Tibial artery (tissue), 4 donors: ENCODE results near the gene ALKBH8.
"Not testable (repeated sequence)": the region's sequence is repeated elsewhere in the genome, so short reads cannot be mapped to it uniquely, and the experiment has no call there.

Experiments used
- DNase-seq, 2 donors: peaks; one replicate each; pipeline ENCODE4 v3.0.0-alpha.2; 2019
- H3K27ac ChIP-seq, 2 donors: fragments of 200-600 bp; sonication (generic) in 1 of 2; 1 replicate in 1 of 2; 2 replicates in 1 of 2; pipeline ENCODE4 v1.5.1; 2018 to 2019; ENCODE audit warnings: mild to moderate bottlenecking in 1 of 2
- H3K27me3 ChIP-seq, 2 donors: fragments of 200-600 bp; sonication (generic) in 1 of 2; one replicate each; pipeline versions ENCODE4 v1.5.1 to v1.6.0; 2016 to 2019
- H3K36me3 ChIP-seq, 3 donors: fragments of 200-600 bp; sonication (generic) in 2 of 3; one replicate each; pipeline ENCODE4 v1.5.1; 2016 to 2019; ENCODE audit warnings: mild to moderate bottlenecking in 2 of 3
- H3K4me1 ChIP-seq, 4 donors: fragments of 200-600 bp; sonication (generic) in 2 of 4; 1 replicate in 3 of 4; 2 replicates in 1 of 4; pipeline ENCODE4 v1.5.1; 2016 to 2019
- H3K4me3 ChIP-seq, 2 donors: fragments of 200-600 bp; sonication (generic) in 1 of 2; 1 replicate in 1 of 2; 2 replicates in 1 of 2; pipeline ENCODE4 v1.5.1; 2018 to 2019; ENCODE audit warnings: mild to moderate bottlenecking in 2 of 2
- H3K9me3 ChIP-seq, 3 donors: fragments of 200-600 bp; sonication (generic) in 1 of 3; one replicate each; pipeline ENCODE4 v1.5.1; 2016 to 2019
- intact Hi-C: fragments of 100-400 bp; cut with DNase I; formaldehyde crosslinking; loops from one replicate; pipeline ENCODE4 v1.15.0; 2023; ENCODE audit warnings: low total_unique reads
- TF ChIP-seq, protein P1 (sequence below), 2 experiments: fragments of 200-600 bp in 1 of 2; fragments of 450-650 bp in 1 of 2; IDR thresholded peaks; one replicate each; pipeline ENCODE4 v1.5.1; 2017 to 2019; ENCODE audit warnings: antibody characterized with exemption in 2 of 2, mild to moderate bottlenecking in 1 of 2, moderate library complexity in 1 of 2

The ALKBH8 gene

GRCh38 chr11:107473792-107474191 is 91.7 kb downstream of the ALKBH8 start:
- Histone ChIP-seq H3K27me3 (peaks cover 0 to 9% of the 10 kb centered on the region in 2 donors), H3K9me3 (no peaks in the 10 kb centered on the region), H3K4me3 (no peak overlapping the region), H3K4me1 (no peaks in the 10 kb centered on the region), H3K27ac (no peak overlapping the region), H3K36me3 (no peaks in the 10 kb centered on the region)
- TF ChIP-seq, protein P1, sequence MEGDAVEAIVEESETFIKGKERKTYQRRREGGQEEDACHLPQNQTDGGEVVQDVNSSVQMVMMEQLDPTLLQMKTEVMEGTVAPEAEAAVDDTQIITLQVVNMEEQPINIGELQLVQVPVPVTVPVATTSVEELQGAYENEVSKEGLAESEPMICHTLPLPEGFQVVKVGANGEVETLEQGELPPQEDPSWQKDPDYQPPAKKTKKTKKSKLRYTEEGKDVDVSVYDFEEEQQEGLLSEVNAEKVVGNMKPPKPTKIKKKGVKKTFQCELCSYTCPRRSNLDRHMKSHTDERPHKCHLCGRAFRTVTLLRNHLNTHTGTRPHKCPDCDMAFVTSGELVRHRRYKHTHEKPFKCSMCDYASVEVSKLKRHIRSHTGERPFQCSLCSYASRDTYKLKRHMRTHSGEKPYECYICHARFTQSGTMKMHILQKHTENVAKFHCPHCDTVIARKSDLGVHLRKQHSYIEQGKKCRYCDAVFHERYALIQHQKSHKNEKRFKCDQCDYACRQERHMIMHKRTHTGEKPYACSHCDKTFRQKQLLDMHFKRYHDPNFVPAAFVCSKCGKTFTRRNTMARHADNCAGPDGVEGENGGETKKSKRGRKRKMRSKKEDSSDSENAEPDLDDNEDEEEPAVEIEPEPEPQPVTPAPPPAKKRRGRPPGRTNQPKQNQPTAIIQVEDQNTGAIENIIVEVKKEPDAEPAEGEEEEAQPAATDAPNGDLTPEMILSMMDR (IDR thresholded peaks at IDR 0.05), result no peak
- DNase-seq, result no peak
- intact Hi-C loops, result no loop called here

GRCh38 chr11:107472966-107473365 is 92.6 kb downstream of the ALKBH8 start:
- Histone ChIP-seq H3K4me3 (no peak overlapping the region), H3K36me3 (no peaks in the 10 kb centered on the region), H3K27ac (no peak overlapping the region), H3K4me1 (no peaks in the 10 kb centered on the region), H3K9me3 (no peaks in the 10 kb centered on the region), H3K27me3 (peaks cover 0 to 14% of the 10 kb centered on the region in 2 donors)
- intact Hi-C loops, result no loop called here
- TF ChIP-seq, protein P1 (IDR thresholded peaks at IDR 0.05), result no peak
- DNase-seq, result no peak

GRCh38 chr11:107468596-107468995 is 96.9 kb downstream of the ALKBH8 start:
- no peak overlapping the region for H3K4me3 ChIP-seq
- TF ChIP-seq, protein P1 (IDR thresholded peaks at IDR 0.05), result no peak
- DNase-seq, result no peak

DNA sequence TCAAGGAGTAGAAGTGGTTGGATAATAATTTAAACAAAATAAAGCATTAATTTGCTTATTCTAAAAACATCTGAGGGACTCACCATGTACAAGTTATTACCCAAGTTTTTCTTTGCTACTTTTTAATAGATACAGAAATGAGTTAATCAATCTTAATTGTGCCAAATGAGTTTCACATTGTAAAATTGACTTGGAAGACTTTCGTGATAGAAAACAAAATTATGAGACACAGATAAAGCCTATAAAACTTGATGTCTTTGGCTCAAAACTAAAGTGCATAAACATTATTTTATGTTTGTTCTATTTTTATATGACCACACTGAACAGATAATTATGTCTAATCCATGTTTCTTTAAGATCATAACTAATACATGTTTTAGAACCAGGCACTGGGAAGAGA is 97.8 kb downstream of the ALKBH8 start:
- Histone ChIP-seq H3K36me3 (no peaks in the 10 kb centered on the region), H3K9me3 (no peaks in the 10 kb centered on the region), H3K27ac (no peak overlapping the region), H3K4me1 (no peaks in the 10 kb centered on the region), H3K27me3 (peaks cover 0 to 13% of the 10 kb centered on the region in 2 donors), H3K4me3 (no peak overlapping the region)
- intact Hi-C loops, result no loop called here
- DNase-seq, result no peak
- TF ChIP-seq, protein P1 (IDR thresholded peaks at IDR 0.05), result no peak

More at GRCh38 chr11:107468596-107468995, 96.9 kb downstream of the ALKBH8 start:
- intact Hi-C loops, result no loop called here
- no peak overlapping the region for H3K27ac ChIP-seq
- H3K27me3 ChIP-seq, result peaks cover 0 to 13% of the 10 kb centered on the region in 2 donors
- no peaks in the 10 kb centered on the region for H3K36me3 ChIP-seq
- no peaks in the 10 kb centered on the region for H3K4me1 ChIP-seq
- no peaks in the 10 kb centered on the region for H3K9me3 ChIP-seq

DNA sequence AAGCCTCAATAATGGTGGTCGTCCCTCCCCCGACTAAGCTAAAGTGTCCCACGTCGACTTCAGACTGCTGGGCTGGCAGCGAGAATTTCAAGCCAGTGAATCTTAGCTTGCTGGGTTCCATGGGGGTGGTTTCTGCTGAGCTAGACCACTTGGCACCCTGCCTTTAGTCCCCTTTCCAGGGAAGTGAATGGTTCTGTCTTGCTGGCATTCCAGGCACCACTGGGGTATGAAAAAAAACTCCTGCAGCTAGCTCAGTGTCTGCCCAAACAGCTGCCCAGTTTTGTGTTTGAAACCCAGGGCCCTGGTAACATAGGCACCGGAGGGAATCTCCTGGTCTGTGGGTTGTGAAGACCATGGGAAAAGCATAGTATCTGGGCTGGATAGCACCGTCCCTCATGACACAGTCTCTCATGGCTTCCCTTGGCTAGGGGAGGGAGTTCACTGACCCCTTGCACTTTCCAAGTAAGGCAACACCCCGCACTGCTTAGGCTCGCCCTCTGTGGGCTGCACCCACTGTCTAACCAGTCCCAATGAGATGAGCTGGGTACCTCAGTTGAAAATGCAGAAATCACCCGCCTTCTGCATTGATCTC is 99.2 kb downstream of the ALKBH8 start:
- peaks cover 0 to 13% of the 10 kb centered on the region in 2 donors for H3K27me3 ChIP-seq
- H3K27ac ChIP-seq, H3K4me1 ChIP-seq, intact Hi-C loops, H3K36me3 ChIP-seq, DNase-seq, H3K9me3 ChIP-seq, H3K4me3 ChIP-seq: not testable (repeated sequence)

DNA sequence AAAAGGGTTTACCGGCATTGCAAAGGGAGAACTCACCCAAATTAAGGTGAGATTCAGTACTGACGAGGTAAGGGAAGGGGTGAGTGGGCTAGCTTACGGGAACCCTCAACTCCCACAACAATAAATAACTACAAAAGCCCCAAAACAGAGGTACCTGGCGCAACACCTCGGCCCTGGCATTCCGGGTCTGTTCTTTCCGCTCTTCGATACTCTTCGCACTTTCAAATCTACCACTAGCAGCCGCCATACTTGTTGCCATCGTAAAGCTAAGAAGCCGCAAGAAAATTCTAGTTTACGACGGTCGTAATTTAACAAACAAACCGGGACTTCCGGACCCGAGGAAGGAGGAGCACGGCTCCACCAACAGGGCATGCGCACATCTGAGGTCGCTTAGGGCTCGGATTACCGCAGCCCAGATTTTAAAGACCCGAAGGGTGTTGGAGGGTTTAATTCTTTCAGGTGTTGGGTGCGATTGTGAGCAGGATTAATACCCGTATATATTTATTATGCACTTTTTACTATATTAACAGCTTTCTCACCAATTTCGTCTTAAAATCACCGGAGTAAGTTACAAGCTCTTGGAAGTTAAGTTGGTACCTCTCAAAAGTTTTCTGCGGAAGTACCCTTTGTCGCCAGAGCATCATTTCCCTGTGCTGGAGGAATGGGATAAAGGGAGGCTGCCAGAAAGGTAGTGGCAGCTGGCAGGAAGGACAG is 107.8 kb downstream of the ALKBH8 start, which contains the start of gene CWF19L2:
CWF19L2 (minus strand) TSS at position 268 of the 714 bp plus-strand sequence; CDS start at position 259, 9 bp downstream.
- Histone ChIP-seq H3K4me1 (peaks cover 0 to 16% (median 8%) of the 10 kb centered on the region in 4 donors), H3K36me3 (peaks cover 13 to 16% (median 16%) of the 10 kb centered on the region in 3 donors), H3K27ac (peak within 1 kb of the TSS; percentile 71 to 74), H3K9me3 (no peaks in the 10 kb centered on the region), H3K27me3 (no peaks in the 10 kb centered on the region), H3K4me3 (peak within 1 kb of the TSS; percentile 66 to 75)
- TF ChIP-seq, protein P1 (IDR thresholded peaks at IDR 0.05), result peak in 1 of 2 experiments; percentile 12
- peak; percentile 83 to 91 for DNase-seq
- intact Hi-C loops, result loop anchor here (10.0 kb wide), 1 partner anchor 1007 kb away; the partner anchor contains the start of gene C11orf65
